ENCODE results near the gene MDN1.
"Not testable (repeated sequence)": the region's sequence is repeated elsewhere in the genome, so short reads cannot be mapped to it uniquely, and the experiment has no call there.

The MDN1 gene

GRCh38 chr6:89826029-89826528 is 6.5 kb upstream of the MDN1 start:
- no peak for DNase-seq (ENCODE audit: low read depth in 2 of 3, low spot score in 2 of 3)

DNA sequence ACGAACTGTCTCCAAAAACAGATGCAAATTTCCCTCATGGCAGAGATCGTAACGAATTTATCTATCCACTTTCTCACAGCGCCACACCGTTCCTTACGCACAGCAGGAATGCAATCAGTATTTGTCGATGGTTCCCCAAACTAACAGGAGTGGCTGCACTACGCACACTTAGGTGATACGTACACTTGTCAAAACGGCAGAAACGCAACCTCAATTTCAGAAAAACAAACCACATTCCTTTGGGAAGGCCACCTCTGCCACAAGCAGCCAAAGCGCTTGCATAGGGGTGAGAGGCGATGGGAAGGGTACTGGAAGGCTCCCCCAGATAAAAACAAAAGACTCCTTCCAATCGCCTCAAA is 638 bp downstream of the MDN1 start:
- DNase-seq (ENCODE audit: low read depth in 2 of 3, low spot score in 2 of 3) = no peak

DNA sequence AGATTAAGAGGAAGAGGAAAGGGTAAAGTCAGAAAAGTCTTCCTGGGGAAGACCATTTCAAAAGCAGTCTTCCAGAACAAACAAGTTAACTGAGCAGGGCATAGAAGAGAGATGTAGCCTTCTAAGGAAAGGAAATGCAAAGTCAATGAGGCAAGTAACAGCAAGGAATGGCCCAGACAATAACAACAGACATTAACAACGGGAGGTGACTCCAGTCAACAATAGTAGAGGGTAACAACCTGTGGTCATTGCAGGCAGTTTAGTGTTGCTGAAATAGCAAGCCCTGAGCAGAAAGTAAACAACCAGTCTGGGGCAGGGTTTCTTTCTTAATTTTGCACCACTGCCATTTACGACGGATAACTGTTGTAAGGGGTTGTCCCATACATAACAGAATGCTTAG is 2.1 kb downstream of the MDN1 start:
- DNase-seq (ENCODE audit: low read depth in 2 of 3, low spot score in 2 of 3) = no peak

- DNase-seq (ENCODE audit: low read depth in 2 of 3, low spot score in 2 of 3) = not testable (repeated sequence)
Measured at GRCh38 chr6:89813422-89813821, 6.2 kb downstream of the MDN1 start.

DNA sequence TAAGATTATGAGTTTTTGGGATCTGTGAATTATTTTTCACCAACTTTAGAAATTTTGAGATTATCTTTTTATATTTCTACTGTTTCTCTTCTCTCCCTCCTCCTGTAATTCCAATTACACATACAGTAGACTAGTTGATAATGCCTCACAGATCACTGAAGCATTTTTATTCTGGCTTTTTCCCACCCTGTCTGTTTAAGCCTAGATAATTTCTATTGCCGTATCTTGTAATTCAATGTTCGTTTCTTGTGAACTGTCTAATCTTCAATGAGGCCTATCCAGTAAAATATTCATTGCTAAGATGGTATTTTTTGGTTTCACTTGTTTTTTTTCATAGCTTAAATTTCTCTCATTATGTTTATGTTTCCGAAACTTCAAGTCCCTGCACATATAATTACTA is 12.0 kb downstream of the MDN1 start:
- no peak for DNase-seq (ENCODE audit: low read depth in 2 of 3, low spot score in 2 of 3)

- no peak for DNase-seq (ENCODE audit: low read depth in 2 of 3, low spot score in 2 of 3)
Measured at GRCh38 chr6:89805814-89806371, 13.7 kb downstream of the MDN1 start.

DNA sequence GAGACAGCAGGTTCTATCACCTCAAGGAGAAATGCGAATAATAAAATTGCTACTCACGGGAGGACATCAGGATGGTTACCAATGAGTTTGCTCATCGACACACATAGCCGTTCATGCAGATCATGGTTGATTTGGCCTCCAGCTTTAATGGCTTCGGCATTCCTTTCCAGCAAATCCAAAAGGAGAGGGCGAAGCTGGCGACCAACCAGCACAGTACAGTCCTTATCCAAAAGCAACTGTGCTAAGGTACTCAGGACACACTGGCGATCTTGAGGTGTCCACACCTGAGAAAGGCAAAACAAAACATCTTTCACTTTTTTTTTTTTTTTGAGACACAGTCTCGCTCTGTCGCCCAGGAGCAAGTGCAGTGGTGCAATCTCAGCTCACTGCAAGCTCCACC is 16.3 kb downstream of the MDN1 start:
- DNase-seq (ENCODE audit: low read depth in 2 of 3, low spot score in 2 of 3) = no peak

GRCh38 chr6:89799756-89800155 is 19.8 kb downstream of the MDN1 start:
- no peak for DNase-seq (ENCODE audit: low read depth in 2 of 3, low spot score in 2 of 3)

DNA sequence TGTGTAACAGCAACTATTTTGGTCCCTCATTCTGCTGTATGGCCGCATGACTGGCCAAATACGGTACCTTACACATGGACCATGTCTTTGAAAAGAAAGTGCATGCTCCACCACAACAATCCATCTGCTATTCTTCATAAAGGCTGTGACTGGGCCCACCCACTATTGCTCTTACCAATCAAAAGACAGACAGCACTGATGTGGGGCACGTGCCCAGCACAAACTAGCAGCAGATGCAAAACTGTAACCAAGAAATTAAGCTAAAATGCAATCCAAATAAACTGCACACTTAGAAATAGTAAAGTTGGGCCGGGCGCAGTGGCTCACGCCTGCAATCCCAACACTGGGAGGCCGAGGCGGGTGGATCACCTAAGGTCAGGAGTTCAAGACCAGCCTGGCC is 20.5 kb downstream of the MDN1 start:
- DNase-seq (ENCODE audit: low read depth in 2 of 3, low spot score in 2 of 3) = no peak

DNA sequence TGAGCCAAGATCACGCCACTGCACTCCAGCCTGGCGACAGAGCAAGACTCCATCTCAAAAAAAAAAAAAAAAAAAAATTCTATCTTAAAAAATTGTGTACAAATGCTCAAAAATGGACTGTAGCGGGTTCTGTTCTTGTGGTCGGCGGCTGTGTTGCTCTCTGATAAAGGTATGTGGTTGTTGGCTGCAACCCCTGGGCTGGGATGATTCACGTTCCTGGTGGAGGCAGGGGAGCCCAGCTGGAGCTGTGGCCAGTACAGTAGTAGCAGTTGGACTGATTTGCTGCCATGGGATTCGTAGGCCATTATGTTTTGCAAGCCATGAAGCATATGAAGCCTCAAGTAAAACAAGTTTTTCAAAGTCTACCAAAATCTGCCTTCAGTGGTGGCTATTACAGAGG is 22.3 kb downstream of the MDN1 start:
- DNase-seq (ENCODE audit: low read depth in 2 of 3, low spot score in 2 of 3) = no peak

DNA sequence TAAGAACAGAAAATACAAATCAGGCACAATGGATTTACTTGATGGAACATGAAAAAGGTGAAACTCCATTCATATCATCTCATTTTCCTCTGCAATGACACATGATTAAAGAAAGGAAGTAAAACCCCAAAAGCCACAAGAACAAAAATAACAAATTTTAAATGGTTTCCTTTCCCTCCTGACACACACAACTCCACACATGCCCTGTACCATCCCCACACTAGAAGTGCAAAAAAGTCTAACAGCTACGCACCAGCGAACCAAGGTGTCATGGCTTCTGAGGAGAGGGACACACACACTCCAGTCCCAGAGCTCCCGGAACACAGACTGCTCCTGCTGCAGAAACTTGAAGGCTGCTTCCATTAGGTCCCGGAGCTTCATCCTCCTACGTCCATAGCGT is 25.3 kb downstream of the MDN1 start:
- DNase-seq (ENCODE audit: low read depth in 2 of 3, low spot score in 2 of 3) = no peak

DNA sequence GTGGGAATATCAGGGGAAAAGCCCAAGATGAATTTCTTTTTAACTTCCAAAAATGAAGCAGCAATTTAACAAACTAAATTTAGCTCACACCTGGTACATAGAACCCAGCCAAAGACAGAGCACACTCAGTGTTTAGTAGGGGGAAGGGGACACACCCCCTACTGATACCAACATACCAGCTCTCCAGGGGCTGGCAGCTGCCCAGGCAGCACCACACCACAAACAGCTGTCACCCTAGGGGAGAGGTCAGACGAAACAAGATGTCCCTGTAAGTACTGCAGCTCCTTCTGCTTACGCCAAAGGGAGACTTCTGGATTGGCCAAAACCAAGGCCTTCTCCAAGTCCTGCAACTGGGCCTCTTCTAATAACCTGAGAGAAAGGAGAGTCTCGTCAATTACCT is 26.0 kb downstream of the MDN1 start:
- DNase-seq (ENCODE audit: low read depth in 2 of 3, low spot score in 2 of 3) = no peak

GRCh38 chr6:89792881-89793280 is 26.7 kb downstream of the MDN1 start:
- no peak for DNase-seq (ENCODE audit: low read depth in 2 of 3, low spot score in 2 of 3)

DNA sequence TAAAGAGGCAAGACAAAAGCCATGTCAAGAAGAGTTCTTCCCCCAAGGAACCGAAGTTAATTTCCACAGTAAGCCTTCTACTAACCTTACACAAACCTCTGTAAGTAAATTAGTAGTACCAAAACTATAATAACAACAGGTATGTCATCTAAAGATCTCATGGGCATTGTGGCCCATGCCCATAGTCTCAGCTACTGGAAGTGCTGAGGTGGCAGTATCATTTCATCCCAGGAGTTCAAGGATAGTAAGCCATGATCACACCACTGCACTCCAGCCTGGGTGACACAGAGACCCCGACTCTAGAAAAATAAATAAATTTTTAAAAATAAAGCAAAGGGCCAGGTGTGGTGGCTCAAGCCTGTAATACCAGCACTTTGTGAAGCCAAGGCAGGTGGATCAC is 29.2 kb downstream of the MDN1 start:
- no peak for DNase-seq (ENCODE audit: low read depth in 2 of 3, low spot score in 2 of 3)

- DNase-seq (ENCODE audit: low read depth in 2 of 3, low spot score in 2 of 3) = no peak
Measured at GRCh38 chr6:89789980-89790379, 29.6 kb downstream of the MDN1 start.

GRCh38 chr6:89787660-89788328 is 31.8 kb downstream of the MDN1 start:
- no peak for DNase-seq (ENCODE audit: low read depth in 2 of 3, low spot score in 2 of 3)

GRCh38 chr6:89786970-89787369 is 32.6 kb downstream of the MDN1 start:
- no peak for DNase-seq (ENCODE audit: low read depth in 2 of 3, low spot score in 2 of 3)

DNA sequence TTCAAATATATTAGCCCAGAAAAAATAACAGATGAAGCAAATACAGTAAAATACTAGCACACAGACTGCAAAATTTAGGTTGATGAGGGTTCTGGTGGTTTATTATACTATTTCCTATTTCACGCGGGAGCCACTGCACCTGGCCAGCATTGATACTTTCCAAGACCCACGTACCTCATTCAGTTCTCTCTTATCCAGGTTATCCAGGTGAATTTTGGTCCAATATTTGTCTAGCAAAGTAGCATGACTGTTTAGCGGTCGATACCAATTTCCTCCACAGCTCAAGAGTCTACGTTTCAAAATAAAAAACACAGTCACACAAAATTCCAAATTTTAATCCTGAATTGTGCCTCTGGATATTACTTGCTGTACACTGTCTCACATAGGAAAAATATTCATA is 34.8 kb downstream of the MDN1 start:
- no peak for DNase-seq (ENCODE audit: low read depth in 2 of 3, low spot score in 2 of 3)

DNA sequence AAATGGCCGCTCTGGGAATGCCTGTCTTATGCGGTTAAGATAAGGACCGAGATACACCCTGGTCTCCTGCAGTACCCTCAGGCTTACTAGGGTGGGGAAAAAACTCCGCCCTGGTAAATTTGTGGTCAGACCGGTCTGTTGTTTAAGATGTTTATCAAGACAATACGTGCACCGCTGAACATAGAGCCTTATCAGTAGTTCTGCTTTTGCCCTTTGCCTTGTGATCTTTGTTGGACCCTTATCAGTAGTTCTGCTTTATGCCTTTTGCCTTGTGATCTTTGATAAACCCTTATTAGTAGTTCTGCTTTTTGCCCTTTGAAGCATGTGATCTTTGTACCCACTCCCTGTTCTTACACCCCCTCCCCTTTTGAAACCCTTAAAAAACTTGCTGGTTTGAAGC is 36.3 kb downstream of the MDN1 start:
- not testable (repeated sequence) for DNase-seq (ENCODE audit: low read depth in 2 of 3, low spot score in 2 of 3)

DNA sequence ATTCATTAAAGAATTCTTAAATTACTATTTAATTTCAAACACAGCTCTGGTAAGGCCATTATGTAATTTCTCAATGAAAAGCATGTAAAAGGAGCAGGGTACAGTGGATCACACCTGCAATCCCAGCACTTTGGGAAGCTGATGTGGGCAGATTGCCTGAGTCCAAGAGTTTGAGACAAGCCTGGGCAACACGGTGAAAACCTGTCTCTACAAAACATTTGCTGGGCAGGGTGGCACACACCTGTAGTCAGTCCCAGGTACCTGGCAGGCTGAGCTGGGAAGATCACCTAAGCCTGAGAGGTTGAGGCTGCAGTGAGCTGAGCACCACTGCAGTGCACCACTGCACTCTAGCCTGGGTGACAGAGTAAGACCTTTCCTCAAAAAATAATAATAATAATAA is 37.4 kb downstream of the MDN1 start:
- DNase-seq (ENCODE audit: low read depth in 2 of 3, low spot score in 2 of 3) = no peak

DNA sequence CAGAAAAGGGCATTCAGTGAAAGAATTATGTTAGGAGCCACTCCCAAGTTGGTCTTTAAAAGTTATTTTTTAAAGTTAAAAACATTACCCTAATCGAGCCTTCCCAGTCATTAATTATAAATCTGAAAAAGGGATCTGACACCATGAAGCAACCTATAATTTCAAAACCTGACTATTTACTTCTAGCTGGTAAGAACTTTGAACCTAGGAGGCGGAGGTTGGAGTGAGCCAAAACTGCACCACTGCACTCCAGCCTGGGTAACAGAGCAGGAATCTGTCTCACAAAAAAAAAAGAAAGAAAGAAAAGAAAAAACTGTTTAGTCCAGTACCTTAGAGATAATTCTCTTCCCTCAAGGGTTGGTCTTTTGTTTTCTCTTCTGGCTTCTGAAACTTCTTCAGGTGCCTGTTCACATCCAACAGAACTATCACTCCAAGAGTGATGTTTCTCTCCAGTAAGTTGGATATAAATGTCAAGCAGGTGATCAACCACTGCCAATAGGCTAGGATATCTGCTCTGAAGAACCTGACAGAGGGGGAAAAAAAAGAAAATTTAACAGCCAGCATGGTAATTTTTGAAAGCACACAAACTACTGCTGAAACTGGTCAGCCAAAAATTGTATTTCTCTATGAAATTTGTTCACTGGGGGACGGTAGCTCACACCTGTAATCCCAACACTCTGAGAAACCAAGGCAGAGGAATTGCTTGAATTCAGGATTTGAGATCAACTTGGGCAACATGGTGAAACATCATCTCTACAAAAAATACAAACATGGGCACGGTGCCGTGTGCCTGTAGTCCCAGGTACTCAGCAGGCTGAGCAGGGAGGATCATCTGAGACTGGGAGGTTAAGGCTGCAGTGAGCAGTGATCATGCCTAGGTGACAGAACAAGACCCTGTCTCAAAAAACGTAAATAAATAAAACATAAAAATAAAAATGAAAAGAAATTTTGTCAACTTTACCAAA is 38.2 kb downstream of the MDN1 start:
- DNase-seq (ENCODE audit: low read depth in 2 of 3, low spot score in 2 of 3) = no peak

DNA sequence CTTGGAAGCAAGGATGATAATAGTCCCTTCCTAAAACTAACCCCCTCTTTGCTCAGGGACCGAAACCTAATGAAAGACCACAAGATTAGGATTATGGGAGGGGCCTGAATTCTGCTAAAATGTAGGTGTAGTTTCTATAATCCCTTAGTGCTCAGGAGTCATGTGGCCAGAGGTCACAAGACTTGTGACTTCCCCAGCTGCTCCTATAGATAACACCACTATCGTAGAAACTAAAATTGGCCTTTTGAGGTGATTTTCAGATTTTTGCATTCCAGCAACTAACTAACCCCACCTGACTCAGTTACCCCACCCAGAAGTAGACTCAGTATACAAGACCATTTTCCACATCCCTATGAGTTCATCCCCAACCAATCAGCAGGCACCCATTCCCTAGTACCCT is 42.1 kb downstream of the MDN1 start:
- no peak for DNase-seq (ENCODE audit: low read depth in 2 of 3, low spot score in 2 of 3)
